Stimulated activated naive CD8-positive, alpha-beta T cell treated with anti-CD3 and anti-CD28 coated beads, Interleukin-15, amount 100 ng/mL, for 72 hours (primary cell): ENCODE measurements around the gene RC3H2.
"Not testable (repeated sequence)": the region's sequence is repeated elsewhere in the genome, so short reads cannot be mapped to it uniquely, and the experiment has no call there.

ENCODE experiments used
- ATAC-seq: fragments of 150-1000 bp; cut with Tn5 transposase; 2 replicates; pipeline ENCODE4 v1.10.0; 2021; ENCODE audit warnings: mild to moderate bottlenecking, moderate library complexity
- DNase-seq, 2 donors: peaks; one replicate each; pipeline ENCODE4 v3.0.0; 2021 to 2022
- H3K27ac Mint-ChIP-seq, 2 donors: one replicate each; pipeline ENCODE4 v1.8.0; 2022; ENCODE audit warnings: mild to moderate bottlenecking in 2 of 2, mixed read lengths in 2 of 2, moderate library complexity in 2 of 2
- H3K27me3 Mint-ChIP-seq: one replicate; pipeline ENCODE4 v1.8.0; 2022; ENCODE audit warnings: mixed read lengths
- H3K4me1 Mint-ChIP-seq: one replicate; pipeline ENCODE4 v1.8.0; 2022; ENCODE audit warnings: mild to moderate bottlenecking, mixed read lengths
- H3K4me3 Mint-ChIP-seq, 2 donors: one replicate each; pipeline ENCODE4 v1.8.0; 2022; ENCODE audit warnings: mild to moderate bottlenecking in 2 of 2, mixed read lengths in 2 of 2, moderate library complexity in 1 of 2
- H3K9me3 Mint-ChIP-seq, 2 donors: one replicate each; pipeline ENCODE4 v1.8.0; 2022; ENCODE audit warnings: mixed read lengths in 2 of 2

The RC3H2 gene

GRCh38 chr9:122936883-122937282 lies 31.7 kb upstream of the RC3H2 start:
- no peak overlapping the region for H3K27ac Mint-ChIP-seq
- DNase-seq: no peak
- no peaks in the 10 kb centered on the region for H3K27me3 Mint-ChIP-seq
- no peaks in the 10 kb centered on the region for H3K9me3 Mint-ChIP-seq
- H3K4me3 Mint-ChIP-seq: no peak overlapping the region
- no peak for ATAC-seq
- H3K4me1 Mint-ChIP-seq: peaks cover 22% of the 10 kb centered on the region

GRCh38 chr9:122936464-122936863 lies 31.3 kb upstream of the RC3H2 start:
- Mint-ChIP-seq H3K27ac (no peak overlapping the region), H3K9me3 (no peaks in the 10 kb centered on the region), H3K27me3 (no peaks in the 10 kb centered on the region), H3K4me1 (peaks cover 18% of the 10 kb centered on the region), H3K4me3 (no peak overlapping the region)
- no peak for ATAC-seq
- DNase-seq: no peak

- DNase-seq (peak; percentile 85 to 92), ATAC-seq (peak; percentile 99)
- H3K4me3 Mint-ChIP-seq: no peak within 1 kb of the TSS
- no peaks in the 10 kb centered on the region for H3K27me3 Mint-ChIP-seq
- H3K9me3 Mint-ChIP-seq: no peaks in the 10 kb centered on the region
- H3K27ac Mint-ChIP-seq: peak within 1 kb of the TSS in 1 of 2 donors; percentile 90
- H3K4me1 Mint-ChIP-seq: peaks cover 6% of the 10 kb centered on the region
These were observed 26.3 kb upstream of the RC3H2 start, which contains the start of gene ZBTB26 for GRCh38 chr9:122931226-122932121. Gene ZBTB26 (minus strand): TSS chr9:122931512. CDS start chr9:122919934, 11,578 bp downstream.

GRCh38 chr9:122930541-122931225 lies 25.5 kb upstream of the RC3H2 start:
- no peaks in the 10 kb centered on the region for H3K27me3 Mint-ChIP-seq
- no peak for ATAC-seq
- no peak for DNase-seq

DNA sequence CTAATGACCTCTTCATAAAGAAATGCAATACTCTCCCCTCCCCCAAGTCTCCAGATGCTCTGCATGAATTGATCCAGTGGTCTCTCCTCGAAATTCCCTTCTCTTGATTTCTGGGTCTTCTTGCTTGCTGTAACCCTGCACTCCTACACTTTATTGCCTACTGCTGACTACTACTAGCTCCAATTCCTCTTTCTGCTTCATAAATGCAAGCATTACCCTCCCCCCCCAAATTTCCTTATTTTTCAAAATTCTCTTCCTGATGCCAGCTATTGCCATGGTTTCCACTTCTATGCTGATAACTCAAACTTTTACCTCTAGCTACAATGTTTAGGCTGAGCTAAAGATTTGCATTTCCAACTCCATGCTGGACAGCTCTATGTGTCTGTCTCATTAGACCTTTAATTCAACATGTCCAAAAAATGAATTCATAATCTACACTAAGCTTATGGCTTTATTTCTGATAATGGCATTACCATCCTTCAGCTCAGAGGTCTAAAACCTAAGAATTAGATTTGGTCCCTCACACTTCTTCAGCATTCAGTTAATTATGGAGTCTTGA lies 24.7 kb upstream of the RC3H2 start:
- DNase-seq: no peak
- H3K9me3 Mint-ChIP-seq: no peaks in the 10 kb centered on the region
- H3K4me3 Mint-ChIP-seq: no peak overlapping the region
- no peaks in the 10 kb centered on the region for H3K27me3 Mint-ChIP-seq
- H3K4me1 Mint-ChIP-seq: peaks cover 6% of the 10 kb centered on the region
- ATAC-seq: no peak
- H3K27ac Mint-ChIP-seq: no peak overlapping the region

More at GRCh38 chr9:122930541-122931225, 25.5 kb upstream of the RC3H2 start:
- Mint-ChIP-seq H3K4me3 (no peak overlapping the region), H3K27ac (no peak overlapping the region), H3K9me3 (no peaks in the 10 kb centered on the region), H3K4me1 (peaks cover 6% of the 10 kb centered on the region)

- Mint-ChIP-seq H3K4me3 (no peak overlapping the region), H3K4me1 (peaks cover 5% of the 10 kb centered on the region), H3K27ac (no peak overlapping the region), H3K27me3 (no peaks in the 10 kb centered on the region), H3K9me3 (no peaks in the 10 kb centered on the region)
- DNase-seq: no peak
- ATAC-seq: no peak
These were observed 18.8 kb upstream of the RC3H2 start for GRCh38 chr9:122923947-122924346.

GRCh38 chr9:122922713-122923112 lies 17.6 kb upstream of the RC3H2 start:
- no peak overlapping the region for H3K27ac Mint-ChIP-seq
- no peak for ATAC-seq
- H3K4me1 Mint-ChIP-seq: peaks cover 5% of the 10 kb centered on the region
- no peaks in the 10 kb centered on the region for H3K27me3 Mint-ChIP-seq
- DNase-seq: no peak
- no peak overlapping the region for H3K4me3 Mint-ChIP-seq
- no peaks in the 10 kb centered on the region for H3K9me3 Mint-ChIP-seq

DNA sequence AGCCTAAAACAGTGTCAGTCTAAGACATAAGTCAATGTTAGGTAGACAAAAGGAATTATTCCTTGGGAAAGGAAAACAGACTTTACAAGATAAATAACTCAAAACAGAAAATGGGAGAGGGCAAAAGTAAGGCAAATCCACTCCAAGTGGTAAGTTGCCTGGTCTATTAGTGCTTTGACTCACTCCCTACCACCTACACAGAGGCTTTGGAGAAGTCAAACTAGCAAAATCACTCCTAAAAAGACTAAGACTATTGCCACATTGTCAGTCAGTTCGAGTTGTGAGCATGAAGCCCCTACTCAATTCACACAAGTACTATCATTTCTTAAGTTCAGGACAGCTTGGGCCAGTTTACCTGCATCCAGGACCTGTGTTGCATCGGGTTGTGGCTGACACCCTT lies 13.2 kb upstream of the RC3H2 start:
- no peaks in the 10 kb centered on the region for H3K9me3 Mint-ChIP-seq
- ATAC-seq: no peak

GRCh38 chr9:122912964-122913673 lies 8.0 kb upstream of the RC3H2 start, which contains the start of gene ZBTB6:
Gene ZBTB6 (minus strand): TSS chr9:122913323. CDS start chr9:122912072, 1,251 bp downstream.
- Mint-ChIP-seq H3K4me1 (peaks cover 26% of the 10 kb centered on the region), H3K4me3 (peak within 1 kb of the TSS; percentile 95 to 99), H3K27me3 (no peaks in the 10 kb centered on the region), H3K9me3 (no peaks in the 10 kb centered on the region), H3K27ac (peak within 1 kb of the TSS; percentile 97 to 98)
- DNase-seq: peak; percentile 77 to 85
- ATAC-seq: peak; percentile 99

More for the DNA sequence above, 13.2 kb upstream of the RC3H2 start:
- Mint-ChIP-seq H3K27ac (no peak overlapping the region), H3K27me3 (no peaks in the 10 kb centered on the region), H3K4me3 (no peak overlapping the region), H3K4me1 (peaks cover 6% of the 10 kb centered on the region)
- DNase-seq: no peak

GRCh38 chr9:122912671-122912963 lies 7.5 kb upstream of the RC3H2 start:
- H3K27me3 Mint-ChIP-seq: no peaks in the 10 kb centered on the region
- no peaks in the 10 kb centered on the region for H3K9me3 Mint-ChIP-seq

GRCh38 chr9:122906122-122906521 lies 963 bp upstream of the RC3H2 start:
- not testable (repeated sequence) for DNase-seq, H3K27ac Mint-ChIP-seq, ATAC-seq, H3K4me3 Mint-ChIP-seq, H3K9me3 Mint-ChIP-seq, H3K27me3 Mint-ChIP-seq
- peaks cover 13% of the 10 kb centered on the region for H3K4me1 Mint-ChIP-seq

More at GRCh38 chr9:122912671-122912963, 7.5 kb upstream of the RC3H2 start:
- ATAC-seq (no peak), DNase-seq (no peak)
- peak overlapping the region; percentile 97 to 98 for H3K27ac Mint-ChIP-seq
- peaks cover 26% of the 10 kb centered on the region for H3K4me1 Mint-ChIP-seq
- peak overlapping the region; percentile 95 to 99 for H3K4me3 Mint-ChIP-seq

GRCh38 chr9:122904466-122904822 lies 715 bp downstream of the RC3H2 start:
- H3K9me3 Mint-ChIP-seq: no peaks in the 10 kb centered on the region
- peaks cover 15% of the 10 kb centered on the region for H3K4me1 Mint-ChIP-seq
- H3K27me3 Mint-ChIP-seq: no peaks in the 10 kb centered on the region
- H3K27ac Mint-ChIP-seq: peak overlapping the region; percentile 98 to 99
- ATAC-seq: peak; percentile 23
- no peak for DNase-seq
- peak overlapping the region; percentile 93 to 96 for H3K4me3 Mint-ChIP-seq

GRCh38 chr9:122900791-122901190 lies 4.4 kb downstream of the RC3H2 start:
- H3K27me3 Mint-ChIP-seq: no peaks in the 10 kb centered on the region
- DNase-seq (no peak), ATAC-seq (no peak)
- peak overlapping the region in 1 of 2 donors; percentile 69 for H3K4me3 Mint-ChIP-seq
- no peaks in the 10 kb centered on the region for H3K9me3 Mint-ChIP-seq
- H3K4me1 Mint-ChIP-seq: peaks cover 30% of the 10 kb centered on the region
- no peak overlapping the region for H3K27ac Mint-ChIP-seq

DNA sequence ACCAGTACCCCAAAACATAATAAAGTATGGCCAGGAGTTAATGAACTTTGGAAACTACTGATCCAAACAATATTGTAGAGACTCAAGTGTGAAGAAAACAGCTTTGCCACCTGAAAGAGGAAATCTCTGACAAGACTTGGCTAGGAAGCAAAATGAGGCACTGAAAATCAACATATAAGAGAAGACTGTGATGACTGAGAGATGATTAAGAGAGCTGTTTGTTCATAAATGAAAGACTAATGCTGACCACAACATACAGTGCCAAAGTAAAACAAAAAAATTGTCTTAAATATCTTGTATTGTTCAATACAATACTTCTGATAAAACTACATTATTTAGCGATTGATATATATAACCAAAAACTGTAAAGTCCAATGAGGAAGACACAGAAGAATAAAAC lies 7.2 kb downstream of the RC3H2 start:
- H3K27me3 Mint-ChIP-seq: no peaks in the 10 kb centered on the region
- DNase-seq (no peak), ATAC-seq (no peak)
- H3K27ac Mint-ChIP-seq: peak overlapping the region in 1 of 2 donors; percentile 70
- peaks cover 30% of the 10 kb centered on the region for H3K4me1 Mint-ChIP-seq
- no peaks in the 10 kb centered on the region for H3K9me3 Mint-ChIP-seq
- H3K4me3 Mint-ChIP-seq: no peak overlapping the region

- no peak for DNase-seq
These were observed 16.7 kb downstream of the RC3H2 start for GRCh38 chr9:122888480-122888879.

More at GRCh38 chr9:122888480-122888879, 16.7 kb downstream of the RC3H2 start:
- Mint-ChIP-seq H3K4me3 (no peak overlapping the region), H3K9me3 (no peaks in the 10 kb centered on the region), H3K27me3 (no peaks in the 10 kb centered on the region), H3K27ac (no peak overlapping the region), H3K4me1 (no peaks in the 10 kb centered on the region)
- ATAC-seq: no peak
